Ovary (tissue), 3 donors: ENCODE results near the gene CAMKK2.

Experiments used
- POLR2A ChIP-seq: fragments of 450-650 bp; IDR thresholded peaks from one replicate; pipeline ENCODE4 v1.6.1; 2017; ENCODE audit warnings: antibody characterized with exemption, mild to moderate bottlenecking, moderate library complexity
- TF ChIP-seq, protein P1 (sequence below), 3 donors: fragments of 450-650 bp in 2 of 3; fragments of 200-600 bp in 1 of 3; IDR thresholded peaks; one replicate each; pipeline versions ENCODE4 v1.5.1 to v1.8.0; 2016 to 2022; ENCODE audit warnings: antibody characterized with exemption in 3 of 3, mild to moderate bottlenecking in 1 of 3
- donor health status: DM: no; HTN: no; CAD: no.

DNA sequence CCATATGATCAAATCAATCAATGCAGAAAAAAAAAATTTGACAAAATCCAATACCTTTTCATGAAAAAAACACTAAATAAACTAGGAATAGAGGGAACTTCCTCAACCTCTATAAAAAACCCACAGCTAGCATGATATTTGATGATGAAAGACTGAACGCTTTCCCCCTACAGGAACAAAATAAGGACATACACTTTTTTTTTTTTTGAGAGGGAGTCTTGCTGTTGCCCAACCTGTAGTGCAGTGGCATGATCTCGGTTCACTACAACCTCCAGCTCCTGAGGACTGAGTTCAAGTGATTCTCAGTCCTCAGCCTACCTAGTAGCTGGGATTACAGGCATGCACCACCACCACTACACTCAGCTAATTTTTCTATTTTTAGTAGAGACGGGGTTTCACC, 17.9 kb upstream of the CAMKK2 start:
- TF ChIP-seq, protein P1, sequence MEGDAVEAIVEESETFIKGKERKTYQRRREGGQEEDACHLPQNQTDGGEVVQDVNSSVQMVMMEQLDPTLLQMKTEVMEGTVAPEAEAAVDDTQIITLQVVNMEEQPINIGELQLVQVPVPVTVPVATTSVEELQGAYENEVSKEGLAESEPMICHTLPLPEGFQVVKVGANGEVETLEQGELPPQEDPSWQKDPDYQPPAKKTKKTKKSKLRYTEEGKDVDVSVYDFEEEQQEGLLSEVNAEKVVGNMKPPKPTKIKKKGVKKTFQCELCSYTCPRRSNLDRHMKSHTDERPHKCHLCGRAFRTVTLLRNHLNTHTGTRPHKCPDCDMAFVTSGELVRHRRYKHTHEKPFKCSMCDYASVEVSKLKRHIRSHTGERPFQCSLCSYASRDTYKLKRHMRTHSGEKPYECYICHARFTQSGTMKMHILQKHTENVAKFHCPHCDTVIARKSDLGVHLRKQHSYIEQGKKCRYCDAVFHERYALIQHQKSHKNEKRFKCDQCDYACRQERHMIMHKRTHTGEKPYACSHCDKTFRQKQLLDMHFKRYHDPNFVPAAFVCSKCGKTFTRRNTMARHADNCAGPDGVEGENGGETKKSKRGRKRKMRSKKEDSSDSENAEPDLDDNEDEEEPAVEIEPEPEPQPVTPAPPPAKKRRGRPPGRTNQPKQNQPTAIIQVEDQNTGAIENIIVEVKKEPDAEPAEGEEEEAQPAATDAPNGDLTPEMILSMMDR (IDR thresholded peaks at IDR 0.05) = no peak
- TF ChIP-seq POLR2A = no peak
